GM03348 (cell line): Measurements from ENCODE around the gene PPP1R16B.

Experiments used
- DNase-seq: peaks from one replicate; pipeline ENCODE4 v3.0.0; 2012; ENCODE audit warnings: low spot score

The PPP1R16B gene

GRCh38 chr20:38896009-38896594, 90.6 kb downstream of the PPP1R16B start:
- DNase-seq = no peak

- DNase-seq = no peak
Observed at GRCh38 chr20:38897267-38897666, 91.8 kb downstream of the PPP1R16B start.

DNA sequence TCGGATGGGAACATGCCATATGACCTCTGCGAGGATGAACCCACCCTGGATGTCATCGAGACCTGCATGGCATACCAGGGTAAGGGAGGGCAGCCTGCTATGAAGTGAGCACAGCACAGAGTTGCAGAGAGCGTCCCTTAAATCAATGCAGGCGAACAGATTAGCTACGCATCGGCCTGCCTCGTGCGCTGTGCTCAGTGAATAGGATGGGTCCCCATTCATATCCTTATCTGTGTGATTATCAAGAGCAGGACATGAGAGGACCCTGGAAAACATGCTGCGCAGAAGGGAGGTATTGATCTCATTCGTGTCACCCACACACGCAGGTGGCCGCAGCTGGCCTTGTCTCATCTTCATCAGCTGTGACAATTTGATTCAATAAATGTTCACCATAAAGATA, 95.1 kb downstream of the PPP1R16B start:
- DNase-seq = no peak

- DNase-seq = no peak
Observed at GRCh38 chr20:38902601-38903000, 97.1 kb downstream of the PPP1R16B start.

GRCh38 chr20:38903335-38903734, 97.8 kb downstream of the PPP1R16B start:
- no peak for DNase-seq

- no peak for DNase-seq
Observed at GRCh38 chr20:38905375-38905774, 99.9 kb downstream of the PPP1R16B start.

DNA sequence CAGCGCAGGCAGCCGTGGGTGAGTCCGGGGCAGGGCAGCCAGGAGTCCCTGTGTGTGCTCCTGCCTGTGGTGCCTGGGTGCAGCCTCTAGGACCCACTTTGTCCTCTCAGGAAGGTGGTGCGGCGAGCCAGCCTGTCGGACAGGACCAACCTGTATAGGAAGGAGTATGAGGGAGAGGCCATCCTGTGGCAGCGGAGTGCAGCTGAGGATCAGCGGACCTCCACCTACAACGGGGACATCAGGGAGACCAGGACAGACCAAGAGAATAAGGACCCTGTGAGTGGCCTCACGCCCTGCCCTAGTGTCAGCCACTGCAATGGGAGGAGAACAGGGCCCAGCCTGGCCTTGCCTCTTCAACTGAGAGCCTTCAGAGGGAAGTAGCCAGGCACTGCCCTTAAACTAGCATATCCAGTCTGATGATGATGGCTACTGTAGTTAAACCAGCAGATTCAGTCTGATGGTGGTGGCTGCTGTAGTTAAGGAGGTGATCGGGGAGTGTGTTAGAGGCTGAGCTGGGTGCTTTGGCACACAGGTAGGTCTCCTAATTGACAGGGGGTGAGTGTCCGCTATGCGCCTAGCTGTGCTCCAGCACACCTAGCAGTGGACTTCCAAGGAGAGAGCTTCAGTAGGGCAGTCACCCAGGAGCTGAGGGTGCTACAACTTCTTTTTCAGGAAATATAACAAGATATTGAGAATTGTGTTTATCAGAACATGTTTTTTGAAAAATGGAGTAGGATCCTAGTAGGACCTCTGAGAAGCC, 102.6 kb downstream of the PPP1R16B start:
- DNase-seq = no peak

DNA sequence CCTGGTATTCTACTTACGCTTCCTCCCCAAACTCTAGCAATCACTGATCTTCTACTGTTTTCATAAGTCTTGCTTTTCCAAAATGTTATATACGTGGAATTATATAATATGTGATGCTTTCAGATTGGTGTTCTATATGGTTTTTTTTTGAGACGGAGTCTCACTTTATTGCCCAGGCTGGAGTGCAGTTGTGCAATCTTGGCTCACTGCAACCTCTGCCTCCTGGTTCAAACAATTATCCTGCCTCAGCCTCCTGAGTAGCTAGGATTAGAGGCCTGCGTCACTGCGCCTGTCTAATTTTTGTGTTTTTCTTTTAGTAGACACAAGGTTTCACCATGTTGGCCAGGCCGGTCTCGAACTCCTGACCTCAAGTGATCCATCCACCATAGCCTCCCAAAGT, 109.9 kb downstream of the PPP1R16B start:
- no peak for DNase-seq

DNA sequence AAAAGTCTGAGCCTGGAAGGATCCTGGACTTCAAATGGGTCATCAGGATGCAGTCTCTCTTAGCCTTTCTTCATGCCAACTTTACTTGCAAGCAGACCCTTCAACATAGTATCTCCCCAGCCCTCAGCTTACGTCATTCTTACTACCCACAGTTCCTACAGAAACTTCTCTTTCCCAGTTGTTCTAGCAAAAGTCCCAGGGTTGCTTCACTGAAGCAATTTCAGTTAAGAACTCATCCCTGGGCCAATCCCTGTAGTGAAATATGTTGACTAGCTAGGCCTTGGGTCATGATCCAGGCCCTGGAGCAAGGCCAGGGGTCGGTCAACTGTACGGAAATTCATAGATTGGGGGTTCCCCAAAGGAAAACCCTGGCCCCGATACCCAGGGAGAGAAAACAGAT, 112.2 kb downstream of the PPP1R16B start:
- DNase-seq = no peak

- DNase-seq = no peak
Observed at GRCh38 chr20:38918172-38918571, 112.7 kb downstream of the PPP1R16B start.

DNA sequence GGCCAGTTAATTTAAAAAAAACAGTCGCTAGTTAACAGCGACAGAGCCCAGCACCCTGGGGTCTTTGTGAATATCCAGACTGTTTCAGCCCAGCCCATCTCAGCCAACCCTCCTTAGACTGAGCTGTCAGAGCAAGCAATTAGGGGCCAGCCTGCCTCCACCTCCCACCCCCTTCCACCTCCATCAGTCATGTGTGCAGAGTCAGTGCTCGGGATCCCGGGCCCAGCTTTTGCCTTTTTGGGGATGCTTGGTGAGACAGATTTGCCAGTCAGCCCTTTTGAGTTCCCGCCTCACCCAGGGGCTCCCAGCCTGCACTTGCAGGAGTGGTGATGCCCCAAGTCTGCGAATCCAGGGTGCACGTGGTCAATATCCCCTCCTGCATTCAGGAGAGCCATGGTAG, 114.2 kb downstream of the PPP1R16B start:
- DNase-seq = no peak

- no peak for DNase-seq
Observed at GRCh38 chr20:38920411-38920810, 114.9 kb downstream of the PPP1R16B start.

DNA sequence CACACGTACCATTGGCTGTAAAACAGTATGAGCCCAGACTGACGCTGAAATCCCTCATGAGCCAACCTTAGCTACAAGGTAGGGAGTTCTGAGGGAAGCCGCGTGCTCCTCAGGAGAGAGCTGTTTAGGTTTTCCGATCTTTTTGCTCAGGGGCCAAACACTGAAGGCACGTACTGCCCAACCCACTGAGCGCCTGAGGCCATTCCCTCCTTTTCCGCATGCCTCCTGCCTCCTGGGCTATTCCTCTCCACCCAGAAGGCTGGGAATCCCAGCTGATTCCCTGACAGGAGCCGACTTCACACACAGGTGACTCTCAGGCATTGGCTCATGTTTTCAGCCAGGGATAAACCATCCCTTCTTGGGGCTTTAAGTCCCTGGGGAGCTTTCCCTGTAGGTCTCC, 115.4 kb downstream of the PPP1R16B start:
- DNase-seq = no peak

DNA sequence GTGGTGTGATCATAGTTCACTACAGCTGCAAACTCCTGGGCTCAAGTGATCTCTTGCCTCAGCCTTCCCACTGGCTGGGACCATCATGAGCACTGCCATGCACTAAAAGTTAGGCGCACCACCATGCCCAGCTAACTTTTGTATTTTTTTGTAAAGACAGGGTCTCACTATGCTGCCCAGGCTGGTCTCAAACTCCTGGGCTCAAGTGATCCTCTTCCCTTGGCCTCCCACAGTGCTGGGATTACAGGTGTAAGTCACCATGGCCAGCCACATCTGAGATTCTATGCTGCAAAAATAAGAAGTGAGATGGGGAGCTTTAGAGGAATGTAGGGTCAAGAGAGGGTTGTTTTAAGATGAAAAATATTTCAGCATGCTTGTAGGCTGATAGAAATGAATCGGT, 119.2 kb downstream of the PPP1R16B start:
- no peak for DNase-seq

DNA sequence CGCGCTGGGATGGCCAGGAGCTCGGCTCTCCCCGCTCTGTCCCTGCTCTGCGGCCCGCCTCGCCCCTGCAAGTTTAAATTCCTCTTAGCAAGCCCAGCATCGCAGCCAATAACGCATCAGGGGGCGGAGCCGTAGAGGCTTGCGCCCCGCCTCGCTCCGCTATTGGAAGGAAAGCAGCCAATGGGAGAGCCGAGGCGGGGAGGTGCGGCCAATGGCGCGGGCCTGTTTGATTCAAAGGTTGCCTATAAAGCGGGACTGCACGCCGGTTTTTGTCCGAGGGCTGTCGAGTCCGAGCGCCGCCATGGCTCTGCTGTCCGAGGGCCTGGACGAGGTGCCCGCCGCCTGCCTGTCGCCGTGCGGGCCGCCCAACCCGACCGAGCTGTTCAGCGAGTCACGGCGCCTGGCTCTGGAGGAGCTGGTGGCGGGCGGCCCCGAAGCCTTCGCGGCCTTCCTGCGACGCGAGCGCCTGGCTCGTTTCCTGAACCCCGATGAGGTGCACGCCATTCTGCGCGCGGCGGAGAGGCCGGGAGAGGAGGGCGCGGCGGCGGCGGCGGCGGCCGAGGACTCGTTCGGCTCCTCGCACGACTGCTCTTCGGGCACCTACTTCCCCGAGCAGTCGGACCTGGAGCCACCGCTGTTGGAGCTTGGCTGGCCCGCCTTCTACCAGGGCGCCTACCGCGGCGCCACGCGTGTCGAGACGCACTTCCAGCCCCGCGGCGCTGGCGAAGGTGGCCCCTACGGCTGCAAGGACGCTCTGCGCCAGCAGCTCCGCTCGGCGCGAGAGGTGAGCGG, 120.8 kb downstream of the PPP1R16B start, which contains the start of gene FAM83D:
TSS of gene FAM83D (plus strand) at position 276 of the 792 bp plus-strand sequence. CDS start at position 302, 26 bp downstream.
- peak; percentile 99 for DNase-seq

- DNase-seq = peak; percentile 22
Observed at GRCh38 chr20:38926934-38927616, 121.6 kb downstream of the PPP1R16B start.

- no peak for DNase-seq
Observed at GRCh38 chr20:38927902-38928578, 122.5 kb downstream of the PPP1R16B start.

DNA sequence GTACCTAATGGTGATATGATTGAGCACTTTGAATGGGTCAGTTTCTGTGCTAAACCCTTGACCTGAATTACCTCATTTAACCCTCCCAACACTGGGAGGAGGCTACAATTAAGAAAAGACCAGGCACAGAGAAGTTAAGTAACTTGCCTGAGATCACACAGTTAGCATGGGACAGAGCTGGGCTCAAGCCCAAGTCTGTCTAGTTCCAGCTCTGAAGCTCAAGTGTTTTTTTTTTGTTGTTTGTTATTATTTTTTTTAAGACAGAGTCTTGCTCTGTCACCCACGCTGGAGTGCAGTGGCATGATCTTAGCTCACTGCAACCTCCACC, 124.7 kb downstream of the PPP1R16B start:
- no peak for DNase-seq

DNA sequence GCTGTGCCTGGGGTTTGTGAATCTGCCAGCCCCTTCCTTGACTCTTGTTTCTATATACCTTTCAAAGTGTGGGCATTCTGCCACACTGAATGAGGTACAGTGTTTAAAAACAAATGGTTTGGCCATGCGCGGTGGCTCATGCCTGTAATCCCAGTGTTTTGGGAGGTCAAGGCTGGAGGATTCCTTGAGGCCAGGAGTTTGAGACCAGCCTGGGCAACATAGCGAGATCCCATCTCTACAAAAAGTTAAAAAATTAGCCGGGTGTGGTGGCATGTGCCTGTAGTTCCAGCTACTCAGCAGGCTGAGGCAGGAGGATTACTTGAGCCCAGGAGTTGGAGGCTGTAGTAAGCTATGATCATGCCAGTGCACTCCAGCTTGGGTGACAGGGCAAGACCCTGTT, 126.5 kb downstream of the PPP1R16B start:
- DNase-seq = no peak

GRCh38 chr20:38932457-38933120, 127.1 kb downstream of the PPP1R16B start:
- DNase-seq = peak; percentile 24

DNA sequence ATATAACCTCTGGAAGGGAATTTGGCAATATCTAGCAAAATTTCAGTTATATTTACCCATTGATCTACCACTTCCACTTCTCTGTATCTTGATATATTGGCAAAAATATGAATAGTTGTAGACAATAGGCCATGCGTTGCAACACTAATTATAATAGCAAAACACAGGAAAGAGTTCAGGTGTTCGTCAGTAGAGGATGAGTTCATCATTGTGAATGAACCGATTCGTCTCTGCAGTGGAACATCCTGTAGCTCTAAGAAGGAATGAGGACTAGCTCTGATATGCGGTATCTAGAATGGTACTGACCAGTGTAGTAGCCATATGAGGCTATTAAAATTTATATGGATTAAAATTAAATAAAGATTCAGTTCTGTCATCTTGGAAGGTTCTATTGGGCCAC, 129.0 kb downstream of the PPP1R16B start:
- DNase-seq = no peak
